Kidney epithelial cell (primary cell): ENCODE results near the gene FAM83D. TPM values are rescaled to one million over a fixed set of nuclear protein-coding genes. Genes with fewer than 3 reads are reported as not detected.

Experiments
- DNase-seq: peaks from one replicate; pipeline ENCODE4 v3.0.0-alpha.2; 2010; ENCODE audit warnings: low read depth
- H3K27me3 ChIP-seq: 2 replicates; pipeline ENCODE4 v1.6.0; 2011; ENCODE audit warnings: low read length; ENCODE audit not compliant: control insufficient read depth, insufficient read depth
- H3K36me3 ChIP-seq: 2 replicates; pipeline ENCODE4 v1.5.1; 2011; ENCODE audit warnings: low read length; ENCODE audit not compliant: control insufficient read depth, insufficient read depth
- H3K4me3 ChIP-seq: 2 replicates; pipeline ENCODE4 v1.5.1; 2011; ENCODE audit warnings: low read depth, mild to moderate bottlenecking, control low read depth, low read length
- total RNA-seq: library from RNA; depleted of rRNA; stranded (reverse); fragments of >200 nt; gene quantifications from 2 replicates; pipeline ENCODE4 v1.2.3, GENCODE V29; 2015
- TF ChIP-seq, protein P1 (sequence below): IDR thresholded peaks from 2 replicates; pipeline ENCODE4 v1.5.1; 2011; ENCODE audit warnings: mild to moderate bottlenecking, moderate library complexity, low read length, control low read depth, inconsistent platforms; ENCODE audit not compliant: insufficient read depth, poor library complexity, severe bottlenecking

The FAM83D gene
- total RNA-seq, 1 donor from 2014 or later: 4.1 TPM

DNA sequence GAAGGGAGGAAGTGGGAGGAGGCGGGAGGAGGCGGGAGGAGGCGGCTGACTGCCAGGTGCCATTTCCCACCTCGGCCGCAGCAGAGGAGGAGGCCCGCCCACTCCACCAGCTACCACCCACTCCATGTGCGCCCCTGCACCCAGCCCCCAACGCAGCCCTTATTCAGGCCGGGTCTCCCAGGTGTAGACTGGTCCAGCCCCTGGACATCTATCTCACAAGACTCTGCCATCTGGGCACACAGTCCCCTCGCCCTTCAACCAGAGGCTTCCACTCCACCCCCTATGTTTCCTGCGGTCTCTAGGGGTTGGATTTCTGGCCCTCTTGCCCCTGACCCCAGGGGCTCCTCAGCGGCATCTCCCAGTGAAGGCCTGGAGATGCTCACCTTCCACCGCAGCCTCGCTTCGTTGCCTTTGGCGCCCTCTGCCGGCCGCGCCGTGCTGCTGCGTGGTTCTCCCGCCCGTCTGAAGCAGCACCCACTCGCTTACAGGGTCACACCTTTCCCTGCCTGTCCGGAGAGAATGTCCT, 32.6 kb upstream of the FAM83D start:
- DNase-seq: no peak

DNA sequence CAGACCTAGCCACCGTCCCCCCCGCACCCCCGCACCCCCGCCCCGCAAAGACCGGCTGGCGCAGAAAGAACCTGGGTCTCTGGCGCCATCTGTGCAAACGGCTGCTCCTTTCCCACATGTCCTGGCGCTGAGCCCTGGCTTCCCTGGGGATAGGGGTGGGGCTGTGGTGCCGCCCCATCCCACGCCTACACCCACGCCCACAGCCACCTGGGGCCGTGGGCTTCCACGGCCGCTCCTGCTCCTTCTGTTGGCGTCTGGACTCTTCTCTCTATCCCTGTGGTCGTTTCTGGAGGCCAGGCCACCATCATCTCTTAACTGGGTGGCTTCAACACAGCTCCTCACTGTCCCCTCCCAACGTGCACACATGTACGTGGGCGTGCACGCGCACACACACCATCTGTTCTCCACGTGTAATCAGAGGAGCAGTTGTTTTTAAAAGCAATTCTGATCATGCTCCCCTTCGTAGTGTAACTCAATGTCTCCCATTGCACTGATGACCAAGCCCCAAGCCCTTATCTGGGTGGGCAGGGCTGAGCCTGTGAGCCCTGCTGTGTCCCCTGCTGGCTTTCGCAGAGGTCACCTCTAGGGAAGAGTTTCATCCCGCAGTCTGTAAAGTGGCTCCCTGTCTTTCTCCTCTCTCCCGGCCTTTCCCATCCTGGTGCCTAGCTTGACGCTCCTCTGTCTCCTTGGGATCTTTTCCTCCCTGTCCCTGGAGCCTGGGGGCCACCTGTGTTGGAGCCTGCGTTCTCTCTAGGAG, 31.9 kb upstream of the FAM83D start:
- TF ChIP-seq, protein P1, sequence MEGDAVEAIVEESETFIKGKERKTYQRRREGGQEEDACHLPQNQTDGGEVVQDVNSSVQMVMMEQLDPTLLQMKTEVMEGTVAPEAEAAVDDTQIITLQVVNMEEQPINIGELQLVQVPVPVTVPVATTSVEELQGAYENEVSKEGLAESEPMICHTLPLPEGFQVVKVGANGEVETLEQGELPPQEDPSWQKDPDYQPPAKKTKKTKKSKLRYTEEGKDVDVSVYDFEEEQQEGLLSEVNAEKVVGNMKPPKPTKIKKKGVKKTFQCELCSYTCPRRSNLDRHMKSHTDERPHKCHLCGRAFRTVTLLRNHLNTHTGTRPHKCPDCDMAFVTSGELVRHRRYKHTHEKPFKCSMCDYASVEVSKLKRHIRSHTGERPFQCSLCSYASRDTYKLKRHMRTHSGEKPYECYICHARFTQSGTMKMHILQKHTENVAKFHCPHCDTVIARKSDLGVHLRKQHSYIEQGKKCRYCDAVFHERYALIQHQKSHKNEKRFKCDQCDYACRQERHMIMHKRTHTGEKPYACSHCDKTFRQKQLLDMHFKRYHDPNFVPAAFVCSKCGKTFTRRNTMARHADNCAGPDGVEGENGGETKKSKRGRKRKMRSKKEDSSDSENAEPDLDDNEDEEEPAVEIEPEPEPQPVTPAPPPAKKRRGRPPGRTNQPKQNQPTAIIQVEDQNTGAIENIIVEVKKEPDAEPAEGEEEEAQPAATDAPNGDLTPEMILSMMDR: no peak
- DNase-seq: no peak
- Histone ChIP-seq H3K36me3 (no peaks in the 10 kb centered on the region), H3K27me3 (peaks cover 24% of the 10 kb centered on the region), H3K4me3 (no peak overlapping the region)

More for the DNA sequence above, 32.6 kb upstream of the FAM83D start:
- peaks cover 24% of the 10 kb centered on the region for H3K27me3 ChIP-seq
- no peak overlapping the region for H3K4me3 ChIP-seq
- no peaks in the 10 kb centered on the region for H3K36me3 ChIP-seq
- TF ChIP-seq, protein P1: peak; percentile 96

DNA sequence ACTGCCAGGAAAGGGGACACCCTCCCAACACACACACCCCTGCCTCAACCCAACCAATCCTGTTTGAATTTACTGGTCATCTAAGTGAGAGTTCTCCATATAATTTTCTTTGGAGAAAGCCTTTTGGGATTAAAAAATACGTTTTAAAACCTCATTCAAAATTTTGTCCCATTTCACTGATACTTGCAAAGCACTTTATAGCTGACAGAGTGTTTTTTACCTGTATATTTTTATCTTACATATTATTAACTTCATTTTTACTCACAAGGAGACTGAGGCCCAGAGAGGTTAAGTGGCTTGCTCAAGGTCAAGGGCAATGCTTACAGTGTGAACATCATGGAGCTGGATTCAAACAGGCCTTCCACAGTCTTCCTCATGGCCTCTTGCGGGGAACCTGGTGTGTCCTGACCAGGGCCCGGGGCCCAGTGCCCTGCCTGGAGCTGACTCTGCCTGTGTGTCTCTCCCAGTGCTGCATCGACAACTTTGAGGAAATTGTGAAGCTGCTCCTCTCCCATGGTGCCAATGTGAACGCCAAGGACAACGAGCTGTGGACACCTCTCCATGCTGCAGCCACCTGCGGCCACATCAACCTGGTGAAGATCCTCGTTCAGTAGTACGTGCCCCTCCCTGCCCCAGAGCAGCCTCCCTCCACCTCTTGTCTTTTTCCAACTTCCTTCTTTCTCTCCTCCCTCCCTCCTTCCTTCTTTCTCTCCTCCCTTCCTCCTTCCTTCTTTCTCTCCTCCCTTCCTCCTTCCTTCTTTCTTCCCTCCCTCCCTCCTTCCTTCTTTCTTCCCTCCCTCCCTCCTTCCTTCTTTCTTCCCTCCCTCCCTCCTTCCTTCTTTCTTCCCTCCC, 30.9 kb upstream of the FAM83D start:
- DNase-seq: no peak
- H3K36me3 ChIP-seq: no peaks in the 10 kb centered on the region
- TF ChIP-seq, protein P1: no peak
- peaks cover 24% of the 10 kb centered on the region for H3K27me3 ChIP-seq
- no peak overlapping the region for H3K4me3 ChIP-seq

DNA sequence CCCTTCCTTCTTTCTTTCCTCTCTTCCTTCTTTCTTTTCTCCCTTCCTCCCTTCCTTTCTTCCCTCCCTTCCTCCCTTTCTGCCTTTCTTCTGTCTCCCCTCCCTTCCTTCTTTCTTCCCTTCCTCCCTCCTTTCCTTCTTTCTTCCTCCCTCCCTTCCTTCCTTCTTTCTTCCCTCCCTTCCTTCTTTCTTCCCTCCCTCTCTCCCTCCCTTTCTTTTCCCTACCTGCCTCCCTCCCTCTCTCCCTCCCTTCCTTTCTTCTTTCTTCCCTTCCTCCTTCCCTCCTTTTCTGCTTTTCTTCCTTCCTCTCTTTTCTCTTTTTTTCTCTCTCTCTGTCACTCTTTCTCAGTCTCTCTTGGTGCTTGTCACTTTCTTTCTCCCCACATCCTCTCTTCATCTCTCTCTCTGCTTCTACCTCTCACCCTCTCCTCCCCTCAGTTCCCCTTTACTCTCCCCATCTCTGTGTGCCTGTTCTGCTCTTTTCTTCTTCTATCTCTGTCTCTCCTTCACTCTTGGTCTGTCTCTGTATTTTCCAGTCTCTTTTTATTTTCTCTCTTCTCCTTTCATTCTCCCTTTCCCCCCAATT, 30.1 kb upstream of the FAM83D start:
- H3K4me3 ChIP-seq: no peak overlapping the region
- no peaks in the 10 kb centered on the region for H3K36me3 ChIP-seq
- peaks cover 24% of the 10 kb centered on the region for H3K27me3 ChIP-seq
- no peak for DNase-seq
- TF ChIP-seq, protein P1: no peak

DNA sequence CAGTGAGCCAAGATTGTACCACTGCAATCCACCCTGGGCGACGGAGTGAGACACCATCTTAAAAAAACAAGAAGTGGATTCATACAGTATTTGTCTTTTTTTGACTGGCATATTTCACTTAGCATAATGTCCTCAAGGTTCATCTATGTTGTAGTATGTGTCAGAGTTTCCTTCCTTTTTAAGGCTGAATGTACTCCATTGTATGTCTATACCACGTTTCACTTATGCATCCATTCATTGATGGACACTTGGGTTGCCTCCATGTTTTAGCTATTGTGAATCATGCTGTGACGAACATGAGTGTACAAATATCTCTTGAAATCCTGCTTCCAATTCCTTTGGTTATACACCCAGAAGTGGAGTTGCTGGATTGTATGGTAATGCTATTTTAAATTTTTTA, 28.9 kb upstream of the FAM83D start:
- Histone ChIP-seq H3K4me3 (no peak overlapping the region), H3K27me3 (peaks cover 21% of the 10 kb centered on the region), H3K36me3 (no peaks in the 10 kb centered on the region)
- no peak for DNase-seq
- TF ChIP-seq, protein P1: no peak
